ENCODE data around the gene TTC39B.

The TTC39B gene

GRCh38 chr9:15277400-15278090, 29.5 kb downstream of the TTC39B start:
- WGBS, 2 donors (ENCODE audit: extremely low coverage in 2 of 2, insufficient read length in 2 of 2, insufficient replicate concordance in 1 of 2), result no CpG with 5 or more reads among the region's 9 CpGs
- H3K9me3 ChIP-seq (replicated peaks in 1 of 2; ENCODE audit: control insufficient read depth in 2 of 2, insufficient read depth in 1 of 2, low read depth in 1 of 2, low read length in 2 of 2), result no peaks in the 10 kb centered on the region
- H2BK120ac ChIP-seq (ENCODE audit: low read depth, low read length), result no peak overlapping the region
- no peak overlapping the region for H3K27ac ChIP-seq (replicated peaks; ENCODE audit: low read length)
- no peak overlapping the region for H3K14ac ChIP-seq (ENCODE audit: low read length)
- H3K23ac ChIP-seq (ENCODE audit: low read depth, low read length, poor library complexity), result no peak overlapping the region
- no peak overlapping the region for H2BK5ac ChIP-seq (ENCODE audit: low read length)
- H2AK5ac ChIP-seq (ENCODE audit: low read depth, low read length), result no peak overlapping the region
- no peak overlapping the region for H3K9ac ChIP-seq (ENCODE audit: low read depth, low read length, poor library complexity)
- no peak overlapping the region for H2AFZ ChIP-seq (ENCODE audit: low read length)
- no peak overlapping the region for H3K18ac ChIP-seq (ENCODE audit: low read length)
- H4K91ac ChIP-seq (ENCODE audit: low read depth, low read length, poor library complexity), result no peak overlapping the region
- H3K79me1 ChIP-seq (ENCODE audit: low read depth, low read length), result no peaks in the 10 kb centered on the region
- H3K4me2 ChIP-seq (ENCODE audit: insufficient read depth, low read length, poor library complexity, severe bottlenecking), result no peak overlapping the region
- no peak overlapping the region for H3K4me3 ChIP-seq (ENCODE audit: low read length in 2 of 2)
- H3K36me3 ChIP-seq (replicated peaks in 1 of 2; ENCODE audit: control insufficient read depth in 2 of 2, insufficient read depth in 2 of 2, low read length in 2 of 2), result no peaks in the 10 kb centered on the region
- DNase-seq (ENCODE audit: low spot score), result no peak
- H4K8ac ChIP-seq (ENCODE audit: low read depth, low read length), result no peak overlapping the region
- H2BK15ac ChIP-seq (ENCODE audit: low read length), result no peak overlapping the region
- no peak overlapping the region for H3K4ac ChIP-seq (ENCODE audit: low read length)
- peaks cover 0 to 3% of the 10 kb centered on the region in 2 donors for H3K4me1 ChIP-seq (ENCODE audit: control insufficient read depth in 2 of 2, insufficient read depth in 1 of 2, low read depth in 1 of 2, low read length in 2 of 2)
- no peak overlapping the region for H2BK12ac ChIP-seq (ENCODE audit: low read length)
- no peaks in the 10 kb centered on the region for H3K27me3 ChIP-seq (ENCODE audit: control insufficient read depth in 3 of 3, insufficient read depth in 3 of 3, low read depth in 1 of 3, low read length in 3 of 3)

GRCh38 chr9:15276328-15276938, 30.6 kb downstream of the TTC39B start:
- H3K14ac ChIP-seq (ENCODE audit: low read length), result no peak overlapping the region
- H3K4me3 ChIP-seq (ENCODE audit: low read length in 2 of 2), result no peak overlapping the region
- no peak overlapping the region for H2BK5ac ChIP-seq (ENCODE audit: low read length)
- no peak overlapping the region for H4K91ac ChIP-seq (ENCODE audit: low read depth, low read length, poor library complexity)
- peaks cover 0 to 3% of the 10 kb centered on the region in 2 donors for H3K4me1 ChIP-seq (ENCODE audit: control insufficient read depth in 2 of 2, insufficient read depth in 1 of 2, low read depth in 1 of 2, low read length in 2 of 2)
- no peak overlapping the region for H2BK15ac ChIP-seq (ENCODE audit: low read length)
- no peak overlapping the region for H3K27ac ChIP-seq (replicated peaks; ENCODE audit: low read length)
- no peak overlapping the region for H3K4ac ChIP-seq (ENCODE audit: low read length)
- H4K8ac ChIP-seq (ENCODE audit: low read depth, low read length), result no peak overlapping the region
- no peak overlapping the region for H2AK5ac ChIP-seq (ENCODE audit: low read depth, low read length)
- no peaks in the 10 kb centered on the region for H3K9me3 ChIP-seq (replicated peaks in 1 of 2; ENCODE audit: control insufficient read depth in 2 of 2, insufficient read depth in 1 of 2, low read depth in 1 of 2, low read length in 2 of 2)
- H3K36me3 ChIP-seq (replicated peaks in 1 of 2; ENCODE audit: control insufficient read depth in 2 of 2, insufficient read depth in 2 of 2, low read length in 2 of 2), result no peaks in the 10 kb centered on the region
- no peak for DNase-seq (ENCODE audit: low spot score)
- H3K23ac ChIP-seq (ENCODE audit: low read depth, low read length, poor library complexity), result no peak overlapping the region
- no peaks in the 10 kb centered on the region for H3K27me3 ChIP-seq (ENCODE audit: control insufficient read depth in 3 of 3, insufficient read depth in 3 of 3, low read depth in 1 of 3, low read length in 3 of 3)
- no peaks in the 10 kb centered on the region for H3K79me1 ChIP-seq (ENCODE audit: low read depth, low read length)
- no CpG with 5 or more reads among the region's 4 CpGs for WGBS, 2 donors (ENCODE audit: extremely low coverage in 2 of 2, insufficient read length in 2 of 2, insufficient replicate concordance in 1 of 2)
- no peak overlapping the region for H3K9ac ChIP-seq (ENCODE audit: low read depth, low read length, poor library complexity)
- H3K4me2 ChIP-seq (ENCODE audit: insufficient read depth, low read length, poor library complexity, severe bottlenecking), result no peak overlapping the region
- no peak overlapping the region for H2BK12ac ChIP-seq (ENCODE audit: low read length)
- no peak overlapping the region for H3K18ac ChIP-seq (ENCODE audit: low read length)
- H2BK120ac ChIP-seq (ENCODE audit: low read depth, low read length), result no peak overlapping the region
- H2AFZ ChIP-seq (ENCODE audit: low read length), result no peak overlapping the region

GRCh38 chr9:15274425-15274824, 32.6 kb downstream of the TTC39B start:
- Histone ChIP-seq H3K27ac (replicated peaks; ENCODE audit: low read length) (no peak overlapping the region), H3K14ac (ENCODE audit: low read length) (no peak overlapping the region), H3K9me3 (replicated peaks in 1 of 2; ENCODE audit: control insufficient read depth in 2 of 2, insufficient read depth in 1 of 2, low read depth in 1 of 2, low read length in 2 of 2) (no peaks in the 10 kb centered on the region), H3K4me2 (ENCODE audit: insufficient read depth, low read length, poor library complexity, severe bottlenecking) (no peak overlapping the region), H3K9ac (ENCODE audit: low read depth, low read length, poor library complexity) (no peak overlapping the region), H2BK5ac (ENCODE audit: low read length) (no peak overlapping the region), H4K91ac (ENCODE audit: low read depth, low read length, poor library complexity) (no peak overlapping the region), H3K18ac (ENCODE audit: low read length) (no peak overlapping the region), H2BK120ac (ENCODE audit: low read depth, low read length) (no peak overlapping the region), H3K4ac (ENCODE audit: low read length) (no peak overlapping the region), H3K4me3 (ENCODE audit: low read length in 2 of 2) (no peak overlapping the region), H2AK5ac (ENCODE audit: low read depth, low read length) (no peak overlapping the region), H3K4me1 (ENCODE audit: control insufficient read depth in 2 of 2, insufficient read depth in 1 of 2, low read depth in 1 of 2, low read length in 2 of 2) (peaks cover 0 to 3% of the 10 kb centered on the region in 2 donors), H3K36me3 (replicated peaks in 1 of 2; ENCODE audit: control insufficient read depth in 2 of 2, insufficient read depth in 2 of 2, low read length in 2 of 2) (no peaks in the 10 kb centered on the region), H2AFZ (ENCODE audit: low read length) (no peak overlapping the region), H3K23ac (ENCODE audit: low read depth, low read length, poor library complexity) (no peak overlapping the region), H3K27me3 (ENCODE audit: control insufficient read depth in 3 of 3, insufficient read depth in 3 of 3, low read depth in 1 of 3, low read length in 3 of 3) (no peaks in the 10 kb centered on the region), H2BK15ac (ENCODE audit: low read length) (no peak overlapping the region), H3K79me1 (ENCODE audit: low read depth, low read length) (no peaks in the 10 kb centered on the region), H4K8ac (ENCODE audit: low read depth, low read length) (no peak overlapping the region), H2BK12ac (ENCODE audit: low read length) (no peak overlapping the region)
- no peak for DNase-seq (ENCODE audit: low spot score)
- WGBS, 2 donors (ENCODE audit: extremely low coverage in 2 of 2, insufficient read length in 2 of 2, insufficient replicate concordance in 1 of 2), result no CpG with 5 or more reads among the region's 1 CpG

GRCh38 chr9:15272377-15272928, 34.6 kb downstream of the TTC39B start:
- no peak overlapping the region for H2BK12ac ChIP-seq (ENCODE audit: low read length)
- no peak overlapping the region for H3K23ac ChIP-seq (ENCODE audit: low read depth, low read length, poor library complexity)
- H3K79me1 ChIP-seq (ENCODE audit: low read depth, low read length), result no peaks in the 10 kb centered on the region
- no peak overlapping the region for H3K14ac ChIP-seq (ENCODE audit: low read length)
- H3K4me1 ChIP-seq (ENCODE audit: control insufficient read depth in 2 of 2, insufficient read depth in 1 of 2, low read depth in 1 of 2, low read length in 2 of 2), result peaks cover 0 to 3% of the 10 kb centered on the region in 2 donors
- H2BK15ac ChIP-seq (ENCODE audit: low read length), result no peak overlapping the region
- no peak overlapping the region for H3K4ac ChIP-seq (ENCODE audit: low read length)
- no peak overlapping the region for H4K91ac ChIP-seq (ENCODE audit: low read depth, low read length, poor library complexity)
- H3K4me2 ChIP-seq (ENCODE audit: insufficient read depth, low read length, poor library complexity, severe bottlenecking), result no peak overlapping the region
- no peaks in the 10 kb centered on the region for H3K36me3 ChIP-seq (replicated peaks in 1 of 2; ENCODE audit: control insufficient read depth in 2 of 2, insufficient read depth in 2 of 2, low read length in 2 of 2)
- H2AK5ac ChIP-seq (ENCODE audit: low read depth, low read length), result no peak overlapping the region
- no peak overlapping the region for H3K18ac ChIP-seq (ENCODE audit: low read length)
- H3K27ac ChIP-seq (replicated peaks; ENCODE audit: low read length), result no peak overlapping the region
- no peaks in the 10 kb centered on the region for H3K27me3 ChIP-seq (ENCODE audit: control insufficient read depth in 3 of 3, insufficient read depth in 3 of 3, low read depth in 1 of 3, low read length in 3 of 3)
- no CpG with 5 or more reads among the region's 3 CpGs for WGBS, 2 donors (ENCODE audit: extremely low coverage in 2 of 2, insufficient read length in 2 of 2, insufficient replicate concordance in 1 of 2)
- no peaks in the 10 kb centered on the region for H3K9me3 ChIP-seq (replicated peaks in 1 of 2; ENCODE audit: control insufficient read depth in 2 of 2, insufficient read depth in 1 of 2, low read depth in 1 of 2, low read length in 2 of 2)
- H4K8ac ChIP-seq (ENCODE audit: low read depth, low read length), result no peak overlapping the region
- DNase-seq (ENCODE audit: low spot score), result no peak
- no peak overlapping the region for H2AFZ ChIP-seq (ENCODE audit: low read length)
- no peak overlapping the region for H2BK120ac ChIP-seq (ENCODE audit: low read depth, low read length)
- H2BK5ac ChIP-seq (ENCODE audit: low read length), result no peak overlapping the region
- no peak overlapping the region for H3K9ac ChIP-seq (ENCODE audit: low read depth, low read length, poor library complexity)
- H3K4me3 ChIP-seq (ENCODE audit: low read length in 2 of 2), result no peak overlapping the region

Data from neuronal stem cell (in vitro differentiated cells).